ENCODE data around the gene PSME3. TPM values are rescaled to one million over a fixed set of nuclear protein-coding genes. Genes with fewer than 3 reads are reported as not detected.
"Not testable (repeated sequence)": the region's sequence is repeated elsewhere in the genome, so short reads cannot be mapped to it uniquely, and the experiment has no call there.

The PSME3 gene
- total RNA-seq, 1 donor from 2014 or later, result 92.0 TPM

- Mint-ChIP-seq H3K9me3 (no peaks in the 10 kb centered on the region), H3K27ac (no peak overlapping the region), H3K4me1 (no peaks in the 10 kb centered on the region), H3K36me3 (no peaks in the 10 kb centered on the region), H3K27me3 (ENCODE audit: low read depth) (peaks cover 64% of the 10 kb centered on the region), H3K4me3 (no peak overlapping the region)
- TF ChIP-seq, protein P1, sequence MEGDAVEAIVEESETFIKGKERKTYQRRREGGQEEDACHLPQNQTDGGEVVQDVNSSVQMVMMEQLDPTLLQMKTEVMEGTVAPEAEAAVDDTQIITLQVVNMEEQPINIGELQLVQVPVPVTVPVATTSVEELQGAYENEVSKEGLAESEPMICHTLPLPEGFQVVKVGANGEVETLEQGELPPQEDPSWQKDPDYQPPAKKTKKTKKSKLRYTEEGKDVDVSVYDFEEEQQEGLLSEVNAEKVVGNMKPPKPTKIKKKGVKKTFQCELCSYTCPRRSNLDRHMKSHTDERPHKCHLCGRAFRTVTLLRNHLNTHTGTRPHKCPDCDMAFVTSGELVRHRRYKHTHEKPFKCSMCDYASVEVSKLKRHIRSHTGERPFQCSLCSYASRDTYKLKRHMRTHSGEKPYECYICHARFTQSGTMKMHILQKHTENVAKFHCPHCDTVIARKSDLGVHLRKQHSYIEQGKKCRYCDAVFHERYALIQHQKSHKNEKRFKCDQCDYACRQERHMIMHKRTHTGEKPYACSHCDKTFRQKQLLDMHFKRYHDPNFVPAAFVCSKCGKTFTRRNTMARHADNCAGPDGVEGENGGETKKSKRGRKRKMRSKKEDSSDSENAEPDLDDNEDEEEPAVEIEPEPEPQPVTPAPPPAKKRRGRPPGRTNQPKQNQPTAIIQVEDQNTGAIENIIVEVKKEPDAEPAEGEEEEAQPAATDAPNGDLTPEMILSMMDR (IDR thresholded peaks at IDR 0.05; ENCODE audit: unreplicated experiment), result no peak
- DNase-seq (ENCODE audit: low spot score in 2 of 2, unreplicated experiment in 2 of 2), result no peak
Observed at GRCh38 chr17:42878123-42878880, 45.1 kb downstream of the PSME3 start.

DNA sequence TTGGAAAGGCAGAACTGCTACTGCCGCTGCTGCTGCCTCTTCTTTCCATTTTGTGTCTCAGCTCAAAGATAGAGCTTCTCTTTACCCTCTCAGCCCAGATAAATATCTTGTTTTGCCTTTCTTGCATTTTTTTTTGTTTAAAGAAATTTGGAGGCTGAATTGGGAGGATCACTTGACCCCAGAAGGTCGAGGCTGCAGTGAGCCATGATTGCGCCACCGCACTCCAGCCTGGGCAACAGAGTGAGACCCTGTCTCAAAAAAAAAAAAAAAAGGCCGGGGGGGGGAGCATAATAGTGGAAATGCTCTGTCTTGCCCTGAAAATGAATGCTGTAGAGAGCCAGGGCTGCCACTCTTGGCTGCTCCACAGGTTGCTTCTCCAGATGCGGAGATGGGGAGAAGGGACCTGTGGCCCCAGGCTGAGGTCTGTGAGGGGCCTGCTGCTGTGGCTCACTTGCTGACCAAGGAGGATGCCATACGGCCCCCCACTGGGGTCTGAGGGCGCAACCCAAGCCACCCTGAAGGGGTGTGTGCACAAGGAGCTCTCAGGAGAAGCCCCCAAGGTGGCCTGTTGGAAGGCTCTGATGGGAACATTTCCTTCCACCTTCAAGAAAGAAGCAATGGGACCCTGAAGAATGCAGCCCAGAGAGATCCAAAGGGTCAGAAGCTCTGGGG lies 45.9 kb downstream of the PSME3 start:
- Mint-ChIP-seq H3K27me3 (ENCODE audit: low read depth) (peaks cover 60% of the 10 kb centered on the region), H3K4me3 (no peak overlapping the region), H3K36me3 (no peaks in the 10 kb centered on the region), H3K9me3 (no peaks in the 10 kb centered on the region), H3K27ac (no peak overlapping the region), H3K4me1 (no peaks in the 10 kb centered on the region)
- DNase-seq (ENCODE audit: low spot score in 2 of 2, unreplicated experiment in 2 of 2), result no peak
- TF ChIP-seq, protein P1 (IDR thresholded peaks at IDR 0.05; ENCODE audit: unreplicated experiment), result no peak

DNA sequence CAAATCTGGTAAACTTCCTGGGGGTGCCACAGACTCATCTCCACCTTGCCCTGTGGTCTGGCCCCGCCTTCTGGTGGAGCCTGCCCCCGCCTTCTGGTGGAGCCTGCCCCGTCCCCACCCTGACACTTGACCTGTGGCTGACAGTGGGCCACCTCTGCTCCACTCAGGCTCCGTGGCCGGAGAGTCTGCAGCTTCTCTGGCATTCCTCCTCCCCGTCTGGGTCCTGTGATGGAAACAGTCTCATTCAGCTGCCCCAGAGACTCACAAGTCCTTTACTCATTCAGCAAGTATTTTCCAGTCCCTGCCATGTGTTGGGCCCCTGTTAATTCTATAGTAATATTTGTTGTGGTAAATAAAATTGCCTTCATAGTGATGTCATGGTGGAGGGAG lies 46.4 kb downstream of the PSME3 start:
- Mint-ChIP-seq H3K27ac (no peak overlapping the region), H3K4me1 (no peaks in the 10 kb centered on the region), H3K4me3 (no peak overlapping the region), H3K27me3 (ENCODE audit: low read depth) (peaks cover 57% of the 10 kb centered on the region), H3K9me3 (no peaks in the 10 kb centered on the region), H3K36me3 (no peaks in the 10 kb centered on the region)
- TF ChIP-seq, protein P1 (IDR thresholded peaks at IDR 0.05; ENCODE audit: unreplicated experiment), result no peak
- no peak for DNase-seq (ENCODE audit: low spot score in 2 of 2, unreplicated experiment in 2 of 2)

DNA sequence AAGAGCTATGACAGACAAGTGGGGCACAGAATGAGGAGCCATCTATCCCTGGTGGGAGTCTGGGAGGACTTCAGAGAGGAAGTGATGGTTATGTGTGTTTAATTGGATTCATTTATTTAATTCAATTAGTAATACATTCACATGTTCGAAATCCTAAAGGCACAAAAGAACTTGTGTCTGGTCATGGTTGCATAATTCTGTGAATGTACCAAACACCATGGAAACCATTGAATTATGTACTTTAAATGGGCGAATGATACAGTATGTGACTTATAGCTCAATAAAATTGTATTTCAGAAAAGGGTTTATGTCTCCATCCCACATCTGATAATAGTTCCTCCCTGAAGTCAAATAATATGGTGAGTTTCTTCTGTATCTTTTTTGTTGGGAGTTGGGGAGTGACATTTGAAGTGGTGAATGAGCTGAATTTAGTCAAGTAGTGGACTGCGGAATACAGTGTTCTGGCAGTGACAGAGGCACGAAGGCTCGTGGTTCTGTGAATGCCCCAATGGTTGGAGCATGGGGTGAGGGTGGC lies 47.6 kb downstream of the PSME3 start:
- Mint-ChIP-seq H3K4me3 (no peak overlapping the region), H3K36me3 (no peaks in the 10 kb centered on the region), H3K4me1 (no peaks in the 10 kb centered on the region)

DNA sequence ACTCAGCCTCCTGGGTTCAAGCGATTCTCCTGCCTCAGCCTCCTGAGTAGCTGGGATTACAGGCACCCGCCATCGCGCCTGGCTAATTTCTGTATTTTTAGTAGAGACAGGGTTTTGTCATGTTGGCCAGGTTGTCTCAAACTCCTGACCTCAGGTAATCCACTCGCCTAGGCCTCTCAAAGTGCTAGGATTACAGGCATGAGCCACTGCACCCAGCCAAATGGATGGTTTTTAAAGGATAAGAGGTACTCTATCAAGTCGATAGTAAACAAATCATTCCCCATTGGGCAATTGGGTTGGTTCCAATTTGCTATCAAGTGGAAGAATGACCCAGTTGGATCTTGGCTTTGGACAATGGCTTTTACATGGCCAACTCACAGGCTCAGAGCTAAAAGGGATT lies 48.5 kb downstream of the PSME3 start:
- peaks cover 46% of the 10 kb centered on the region for H3K27me3 Mint-ChIP-seq (ENCODE audit: low read depth)
- H3K4me3 Mint-ChIP-seq; H3K27ac Mint-ChIP-seq; H3K4me1 Mint-ChIP-seq; H3K9me3 Mint-ChIP-seq; DNase-seq (ENCODE audit: low spot score in 2 of 2, unreplicated experiment in 2 of 2); H3K36me3 Mint-ChIP-seq: not testable (repeated sequence)

More for the DNA sequence above, 47.6 kb downstream of the PSME3 start:
- TF ChIP-seq, protein P1 (IDR thresholded peaks at IDR 0.05; ENCODE audit: unreplicated experiment), result no peak
- DNase-seq (ENCODE audit: low spot score in 2 of 2, unreplicated experiment in 2 of 2), result no peak
- Mint-ChIP-seq H3K9me3 (no peaks in the 10 kb centered on the region), H3K27ac (no peak overlapping the region), H3K27me3 (ENCODE audit: low read depth) (peaks cover 49% of the 10 kb centered on the region)

- Mint-ChIP-seq H3K4me1 (no peaks in the 10 kb centered on the region), H3K27me3 (ENCODE audit: low read depth) (peaks cover 42% of the 10 kb centered on the region), H3K4me3 (no peak overlapping the region), H3K9me3 (no peaks in the 10 kb centered on the region), H3K27ac (no peak overlapping the region), H3K36me3 (no peaks in the 10 kb centered on the region)
- no peak for DNase-seq (ENCODE audit: low spot score in 2 of 2, unreplicated experiment in 2 of 2)
- TF ChIP-seq, protein P1 (IDR thresholded peaks at IDR 0.05; ENCODE audit: unreplicated experiment), result no peak
Observed at GRCh38 chr17:42882166-42882565, 49.0 kb downstream of the PSME3 start.

All from mesothelial cell of epicardium (in vitro differentiated cells).